Rectal smooth muscle tissue (tissue), 1 donor: ENCODE data around the gene SETDB2.

Experiments used
- H3K27ac ChIP-seq: one replicate; pipeline ENCODE4 v1.7.0; 2013; ENCODE audit warnings: low read depth, low read length, inconsistent platforms
- H3K27me3 ChIP-seq: one replicate; pipeline ENCODE4 v1.7.0; 2013; ENCODE audit warnings: low read length; ENCODE audit not compliant: control insufficient read depth, insufficient read depth
- H3K36me3 ChIP-seq: one replicate; pipeline ENCODE4 v1.7.0; 2013; ENCODE audit warnings: low read length; ENCODE audit not compliant: control insufficient read depth, insufficient read depth
- H3K4me1 ChIP-seq: one replicate; pipeline ENCODE4 v1.7.0; 2013; ENCODE audit warnings: low read length; ENCODE audit not compliant: control insufficient read depth, insufficient read depth
- H3K4me3 ChIP-seq: one replicate; pipeline ENCODE4 v1.7.0; 2013; ENCODE audit warnings: low read length
- H3K9ac ChIP-seq: one replicate; pipeline ENCODE4 v1.7.0; 2013; ENCODE audit warnings: low read length

The SETDB2 gene

GRCh38 chr13:49530457-49530856 lies 86.4 kb downstream of the SETDB2 start:
- Histone ChIP-seq H3K27ac (no peak overlapping the region), H3K4me1 (peaks cover 4% of the 10 kb centered on the region), H3K4me3 (no peak overlapping the region), H3K36me3 (peaks cover 4% of the 10 kb centered on the region), H3K27me3 (no peaks in the 10 kb centered on the region), H3K9ac (no peak overlapping the region)

- peaks cover 4% of the 10 kb centered on the region for H3K36me3 ChIP-seq
- no peak overlapping the region for H3K4me3 ChIP-seq
- no peak overlapping the region for H3K27ac ChIP-seq
- no peaks in the 10 kb centered on the region for H3K27me3 ChIP-seq
- peaks cover 4% of the 10 kb centered on the region for H3K4me1 ChIP-seq
- no peak overlapping the region for H3K9ac ChIP-seq
These were observed 88.5 kb downstream of the SETDB2 start for GRCh38 chr13:49532593-49532992.

- H3K36me3 ChIP-seq: peaks cover 6% of the 10 kb centered on the region
- H3K27me3 ChIP-seq: no peaks in the 10 kb centered on the region
- H3K9ac ChIP-seq: no peak overlapping the region
- no peak overlapping the region for H3K27ac ChIP-seq
- H3K4me3 ChIP-seq: no peak overlapping the region
- peaks cover 4% of the 10 kb centered on the region for H3K4me1 ChIP-seq
These were observed 88.9 kb downstream of the SETDB2 start for GRCh38 chr13:49533011-49533410.

DNA sequence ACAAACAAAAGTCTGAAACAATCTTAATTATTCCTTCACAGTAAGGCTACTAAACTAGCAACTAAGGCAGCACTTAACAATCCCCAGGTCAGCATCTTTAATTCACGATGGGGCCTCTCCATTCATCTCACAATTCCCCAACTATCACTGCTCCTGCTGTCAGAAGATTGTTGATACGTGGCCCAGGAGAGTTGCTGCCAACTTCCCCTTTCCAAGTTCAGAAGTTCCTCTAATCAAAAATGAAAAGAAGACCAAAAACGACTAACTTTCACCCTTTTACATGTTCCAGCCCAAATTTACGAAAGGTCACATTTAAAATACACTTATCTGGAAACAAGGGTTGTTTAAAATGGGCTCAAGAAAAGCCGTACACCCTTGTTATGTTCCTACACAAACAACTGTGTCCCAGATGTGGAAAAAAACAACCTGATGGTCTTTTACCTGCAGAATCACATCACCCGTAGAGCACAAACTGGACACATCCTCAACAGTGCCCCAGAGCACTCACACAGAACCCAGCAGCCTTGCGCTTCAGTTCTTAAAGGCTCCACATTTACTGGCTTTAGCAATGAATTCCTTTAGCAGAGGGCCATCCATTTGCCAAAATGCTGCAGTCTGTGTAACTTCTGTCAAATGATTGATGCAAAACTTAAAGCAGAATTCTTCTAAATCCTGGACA lies 89.7 kb downstream of the SETDB2 start:
- Histone ChIP-seq H3K27me3 (no peaks in the 10 kb centered on the region), H3K27ac (no peak overlapping the region), H3K4me3 (no peak overlapping the region), H3K36me3 (peaks cover 6% of the 10 kb centered on the region), H3K4me1 (peaks cover 4% of the 10 kb centered on the region), H3K9ac (no peak overlapping the region)

- H3K27ac ChIP-seq: no peak overlapping the region
- no peak overlapping the region for H3K9ac ChIP-seq
These were observed 92.2 kb downstream of the SETDB2 start for GRCh38 chr13:49536144-49536873.

DNA sequence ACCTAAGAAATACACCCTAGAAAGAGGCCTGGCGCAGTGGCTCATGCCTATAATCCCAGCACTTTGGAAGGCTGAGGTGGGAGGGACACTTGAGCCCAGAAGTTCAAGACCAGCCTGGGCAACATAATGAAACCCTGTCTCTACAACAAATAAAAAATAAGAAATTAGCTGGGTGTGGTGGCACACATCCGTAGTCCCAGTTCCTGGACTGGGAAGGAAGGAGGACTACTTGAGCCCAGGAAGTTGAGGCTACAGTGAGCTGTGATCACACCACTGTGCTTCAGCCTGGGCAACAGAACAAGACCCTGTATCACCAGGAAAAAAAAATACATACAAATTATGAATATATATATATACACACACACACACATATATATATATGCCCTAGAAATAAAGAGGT lies 94.3 kb downstream of the SETDB2 start:
- Histone ChIP-seq H3K4me1 (peaks cover 3% of the 10 kb centered on the region), H3K36me3 (peaks cover 9% of the 10 kb centered on the region), H3K9ac (no peak overlapping the region), H3K27me3 (no peaks in the 10 kb centered on the region), H3K4me3 (no peak overlapping the region), H3K27ac (no peak overlapping the region)

More at GRCh38 chr13:49536144-49536873, 92.2 kb downstream of the SETDB2 start:
- peaks cover 7% of the 10 kb centered on the region for H3K4me1 ChIP-seq
- H3K4me3 ChIP-seq: no peak overlapping the region
- no peaks in the 10 kb centered on the region for H3K27me3 ChIP-seq
- peaks cover 9% of the 10 kb centered on the region for H3K36me3 ChIP-seq

DNA sequence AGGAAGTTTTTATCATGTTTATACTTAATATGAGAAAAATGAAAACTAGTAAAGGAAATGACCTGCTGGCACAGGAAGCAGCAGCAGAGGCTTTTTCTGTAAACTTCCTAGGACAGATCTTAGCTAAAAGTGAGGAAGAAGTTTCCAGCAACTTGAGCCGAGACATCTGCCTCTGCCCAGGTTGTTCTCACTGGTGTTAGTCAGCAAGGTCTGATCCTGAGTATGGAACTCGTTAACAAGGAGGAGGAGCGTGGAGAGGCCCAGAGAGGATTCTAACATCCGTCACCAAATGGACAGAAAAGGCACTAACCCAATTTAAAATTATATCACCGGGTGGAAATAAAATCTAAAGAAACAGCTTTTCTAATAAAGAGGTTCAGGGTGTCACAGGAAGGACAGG lies 95.2 kb downstream of the SETDB2 start:
- H3K36me3 ChIP-seq: peaks cover 11% of the 10 kb centered on the region

DNA sequence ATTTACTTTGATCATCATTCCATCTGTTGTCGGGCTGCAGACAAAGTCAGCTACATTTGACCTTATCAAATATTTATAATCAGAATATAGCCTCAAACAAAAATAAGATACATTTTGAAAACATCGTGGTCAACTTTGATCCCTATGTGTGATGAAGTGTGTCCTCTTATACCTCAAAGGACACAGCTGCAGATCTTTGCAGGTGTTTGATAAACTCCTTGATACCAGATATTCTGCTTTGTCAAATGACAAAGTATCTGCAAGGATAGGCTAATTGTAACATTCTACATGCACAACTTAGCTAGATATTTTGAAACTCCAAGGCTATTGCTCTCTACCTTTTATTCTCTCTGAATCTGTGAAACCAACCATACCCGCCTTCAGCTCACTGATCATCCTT lies 95.7 kb downstream of the SETDB2 start:
- H3K27me3 ChIP-seq: no peaks in the 10 kb centered on the region
- no peak overlapping the region for H3K27ac ChIP-seq
- peaks cover 11% of the 10 kb centered on the region for H3K36me3 ChIP-seq
- peaks cover 3% of the 10 kb centered on the region for H3K4me1 ChIP-seq
- no peak overlapping the region for H3K9ac ChIP-seq
- no peak overlapping the region for H3K4me3 ChIP-seq

More for the DNA sequence above, 95.2 kb downstream of the SETDB2 start:
- peaks cover 3% of the 10 kb centered on the region for H3K4me1 ChIP-seq
- no peak overlapping the region for H3K9ac ChIP-seq
- no peak overlapping the region for H3K4me3 ChIP-seq
- H3K27me3 ChIP-seq: no peaks in the 10 kb centered on the region
- no peak overlapping the region for H3K27ac ChIP-seq

- H3K4me1 ChIP-seq: peaks cover 3% of the 10 kb centered on the region
- peaks cover 11% of the 10 kb centered on the region for H3K36me3 ChIP-seq
- H3K27me3 ChIP-seq: no peaks in the 10 kb centered on the region
- no peak overlapping the region for H3K27ac ChIP-seq
- no peak overlapping the region for H3K9ac ChIP-seq
- no peak overlapping the region for H3K4me3 ChIP-seq
These were observed 96.5 kb downstream of the SETDB2 start for GRCh38 chr13:49540552-49540951.

DNA sequence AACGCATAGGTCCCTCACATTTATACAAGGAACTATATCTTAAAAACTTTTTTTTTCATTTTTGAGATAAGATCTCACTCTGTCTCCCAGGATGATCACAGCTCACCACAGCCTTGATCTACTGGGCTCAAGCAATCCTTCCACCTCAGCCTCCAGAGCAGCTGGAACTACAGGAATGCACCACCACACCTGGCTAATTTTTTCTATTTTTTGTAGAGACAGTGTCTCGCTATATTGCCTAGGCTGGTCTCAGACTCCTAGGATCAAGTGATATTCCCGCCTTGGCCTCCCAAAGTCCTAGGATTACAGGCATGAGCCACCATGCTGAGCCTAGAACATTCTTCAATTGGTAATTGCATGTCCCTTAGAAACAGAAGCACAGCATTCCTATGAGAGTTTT lies 99.6 kb downstream of the SETDB2 start:
- Histone ChIP-seq H3K4me3 (no peak overlapping the region), H3K4me1 (peaks cover 3% of the 10 kb centered on the region), H3K27me3 (no peaks in the 10 kb centered on the region), H3K36me3 (peaks cover 10% of the 10 kb centered on the region), H3K27ac (no peak overlapping the region), H3K9ac (no peak overlapping the region)
